GM19463 (cell line): ENCODE data around the gene CRTC3.
A peak's percentile ranks its signal among the peaks of the same experiment; 100 is the strongest.
"Not testable (repeated sequence)": the region's sequence is repeated elsewhere in the genome, so short reads cannot be mapped to it uniquely, and the experiment has no call there.

Experiments used
- ATAC-seq: cut with Tn5 transposase; IDR thresholded peaks from one replicate; pipeline ENCODE4 v1.9.1; 2021; ENCODE audit warnings: mild to moderate bottlenecking, moderate library complexity; ENCODE audit not compliant: unreplicated experiment

Gene CRTC3, protein sequence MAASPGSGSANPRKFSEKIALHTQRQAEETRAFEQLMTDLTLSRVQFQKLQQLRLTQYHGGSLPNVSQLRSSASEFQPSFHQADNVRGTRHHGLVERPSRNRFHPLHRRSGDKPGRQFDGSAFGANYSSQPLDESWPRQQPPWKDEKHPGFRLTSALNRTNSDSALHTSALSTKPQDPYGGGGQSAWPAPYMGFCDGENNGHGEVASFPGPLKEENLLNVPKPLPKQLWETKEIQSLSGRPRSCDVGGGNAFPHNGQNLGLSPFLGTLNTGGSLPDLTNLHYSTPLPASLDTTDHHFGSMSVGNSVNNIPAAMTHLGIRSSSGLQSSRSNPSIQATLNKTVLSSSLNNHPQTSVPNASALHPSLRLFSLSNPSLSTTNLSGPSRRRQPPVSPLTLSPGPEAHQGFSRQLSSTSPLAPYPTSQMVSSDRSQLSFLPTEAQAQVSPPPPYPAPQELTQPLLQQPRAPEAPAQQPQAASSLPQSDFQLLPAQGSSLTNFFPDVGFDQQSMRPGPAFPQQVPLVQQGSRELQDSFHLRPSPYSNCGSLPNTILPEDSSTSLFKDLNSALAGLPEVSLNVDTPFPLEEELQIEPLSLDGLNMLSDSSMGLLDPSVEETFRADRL

DNA sequence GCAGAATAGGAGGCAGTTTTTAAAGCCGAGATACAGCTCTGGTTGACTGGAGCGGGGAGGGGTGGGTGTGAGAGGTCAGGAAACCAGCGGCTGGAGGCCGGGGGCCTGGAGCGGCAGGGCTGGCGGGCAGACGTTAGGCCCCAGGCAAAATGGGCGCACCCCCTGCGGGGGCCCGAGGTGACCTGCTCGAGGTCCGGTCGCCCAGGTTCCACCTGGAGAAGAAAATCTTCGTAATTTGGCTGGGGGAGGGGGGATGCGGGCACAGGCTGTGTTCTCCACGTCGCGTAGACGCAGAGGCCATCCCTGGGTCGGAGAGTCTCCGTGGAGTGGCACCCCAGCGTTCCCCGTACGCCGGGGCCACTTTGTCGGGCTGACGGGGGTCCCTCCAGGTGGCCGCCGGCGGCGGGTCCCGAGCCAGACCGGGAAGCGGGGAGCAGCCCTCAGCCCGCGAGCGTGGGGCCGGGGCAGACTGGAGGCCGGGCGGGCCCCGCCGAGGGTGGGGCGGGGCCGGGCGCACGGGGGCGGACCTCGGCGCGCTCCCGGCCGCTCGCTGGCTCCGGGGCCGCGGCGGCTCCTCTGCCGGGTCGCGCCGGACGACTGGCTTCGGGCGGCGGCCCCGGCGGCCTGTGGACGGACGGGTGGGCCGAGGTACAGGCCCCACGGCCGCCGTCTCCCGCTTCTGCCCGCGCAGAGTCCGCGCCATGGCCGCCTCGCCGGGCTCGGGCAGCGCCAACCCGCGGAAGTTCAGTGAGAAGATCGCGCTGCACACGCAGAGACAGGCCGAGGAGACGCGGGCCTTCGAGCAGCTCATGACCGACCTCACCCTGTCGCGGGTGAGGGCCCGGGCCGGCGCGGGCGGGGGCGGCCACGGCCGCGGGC, at the start of gene CRTC3:
Gene CRTC3, plus strand, starts transcription at position 553 of the 879 bp plus-strand sequence. Its CDS starts 149 bp downstream, at position 702.
- ATAC-seq = peak; percentile 74

DNA sequence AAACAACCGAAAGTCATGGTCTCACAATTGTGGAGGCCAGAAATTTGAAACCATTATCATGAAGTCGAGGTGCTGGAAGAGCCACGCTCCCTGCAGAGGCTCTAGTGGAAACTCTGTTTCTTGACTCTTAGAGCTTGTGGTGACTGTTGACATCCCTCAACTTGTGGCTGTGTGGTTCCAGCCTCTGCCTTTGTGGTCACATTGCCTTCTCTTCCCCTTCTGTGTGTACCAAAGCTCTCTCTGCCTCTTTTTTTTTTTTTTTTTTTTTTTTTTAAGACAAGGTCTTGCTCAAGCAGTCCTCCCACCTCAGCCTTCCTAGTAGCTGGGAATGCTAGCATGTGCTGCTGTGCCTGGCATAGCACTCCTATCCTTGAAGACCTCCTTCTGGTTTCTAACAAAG, 48.7 kb upstream of the CRTC3 start:
- ATAC-seq = no peak

DNA sequence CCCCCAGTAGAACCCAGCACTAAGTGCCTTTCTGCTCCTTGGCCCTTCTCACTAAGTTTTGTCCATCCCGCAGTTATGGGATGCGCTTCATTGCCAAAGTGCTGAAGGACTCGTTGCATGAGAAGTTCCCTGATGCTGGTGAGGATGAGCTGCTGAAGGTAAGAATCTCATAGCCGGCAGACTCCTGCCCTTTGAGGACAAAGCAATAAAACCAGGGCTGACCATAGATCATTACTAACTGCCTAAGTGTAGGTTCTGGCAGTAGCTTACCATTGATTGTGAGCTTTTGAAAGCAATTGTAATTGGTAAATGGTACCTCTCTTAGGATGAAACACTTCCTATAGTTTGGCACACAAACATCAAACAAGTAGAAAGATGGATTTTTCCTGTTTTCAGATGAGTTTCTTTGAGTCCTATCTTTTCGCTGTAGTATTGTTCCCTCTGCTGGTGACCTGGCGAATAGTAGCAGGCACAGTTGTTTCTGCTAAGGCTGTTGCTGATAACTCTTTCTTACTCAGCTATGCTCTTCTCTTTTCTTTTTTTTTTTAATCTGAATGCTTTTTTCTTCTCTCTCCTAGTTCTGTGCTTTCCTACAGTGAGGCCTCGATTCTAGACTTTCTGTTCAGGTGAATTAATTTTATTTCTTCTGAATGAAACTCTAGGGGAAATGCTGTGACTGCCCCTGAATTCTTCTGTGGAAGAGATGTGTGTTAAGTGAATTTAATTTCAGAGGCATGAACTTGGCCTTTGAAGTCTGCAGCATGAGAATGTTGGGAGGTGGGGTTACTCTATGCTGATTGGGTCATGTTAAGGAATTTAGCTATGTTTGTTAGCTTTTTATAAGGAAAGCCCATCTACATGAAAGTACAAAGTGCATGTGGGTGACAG, 47.4 kb upstream of the CRTC3 start:
- no peak for ATAC-seq

DNA sequence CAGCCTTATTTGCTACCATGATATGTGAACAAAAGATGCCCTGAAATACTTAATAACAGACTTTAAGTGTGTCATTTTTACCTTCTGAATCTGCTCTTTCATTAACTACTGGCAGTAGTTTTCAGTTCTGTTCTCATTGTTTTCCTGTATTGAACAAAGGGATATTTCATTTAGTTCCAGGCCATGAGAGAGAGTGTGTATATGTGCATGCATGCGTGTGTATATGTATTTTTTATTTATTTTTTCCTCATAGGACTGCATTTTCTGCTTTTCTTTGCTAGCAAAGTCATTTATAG, 46.8 kb upstream of the CRTC3 start:
- no peak for ATAC-seq

DNA sequence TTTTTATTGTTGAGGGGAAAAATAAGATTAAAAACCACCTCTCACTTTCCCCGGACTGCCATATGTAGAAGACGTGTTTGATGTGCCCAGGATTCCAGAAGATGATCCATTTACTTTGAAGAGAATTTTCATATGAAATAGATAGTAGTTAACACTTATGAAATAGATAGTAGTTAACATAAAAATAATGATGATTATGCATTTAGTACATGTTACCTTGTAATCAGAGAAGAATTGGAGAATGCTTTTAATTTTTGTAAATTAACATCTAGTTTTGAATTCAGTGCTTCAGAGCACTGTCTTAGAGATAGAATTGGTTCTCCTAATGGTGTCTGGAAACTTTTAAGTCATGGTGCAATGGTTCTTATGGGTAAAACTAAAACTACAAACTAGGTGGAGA, 46.1 kb upstream of the CRTC3 start:
- ATAC-seq = no peak

DNA sequence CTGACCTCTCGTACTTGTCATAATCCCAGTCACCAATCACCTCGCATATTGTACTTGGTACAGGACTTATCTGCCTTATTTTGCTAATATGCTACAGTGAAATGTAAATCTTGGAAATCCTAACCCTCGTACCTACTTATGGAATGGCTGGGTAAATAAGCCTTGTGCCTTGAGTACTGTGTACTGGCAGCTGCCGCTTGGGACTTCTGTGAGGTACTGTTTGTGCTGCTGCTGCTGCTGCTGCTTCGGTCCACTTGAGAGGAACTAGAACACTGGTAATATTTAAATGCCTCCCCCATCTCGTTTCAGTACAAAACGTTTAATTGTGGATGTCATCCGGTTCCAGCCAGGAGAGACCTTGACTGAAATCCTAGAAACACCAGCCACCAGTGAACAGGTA, 42.5 kb upstream of the CRTC3 start:
- no peak for ATAC-seq

DNA sequence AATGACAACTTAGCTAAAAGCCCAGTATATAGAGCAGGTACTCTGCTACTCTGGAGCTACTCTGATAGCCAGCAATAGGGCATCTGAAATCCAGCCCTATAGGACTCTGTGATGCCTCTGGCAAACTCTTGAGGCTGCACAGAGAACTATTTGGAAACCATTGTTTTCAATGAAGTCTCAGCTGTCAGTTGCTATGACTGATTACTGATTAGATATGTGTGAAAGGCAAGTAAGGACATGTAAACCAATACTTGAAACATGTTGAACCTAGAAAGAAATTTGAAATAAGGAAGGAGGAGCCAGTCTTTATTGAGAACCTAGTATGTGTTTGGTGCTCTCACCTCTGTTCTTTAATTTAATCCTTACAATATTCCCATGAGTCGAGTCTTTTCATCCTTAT, 40.2 kb upstream of the CRTC3 start:
- ATAC-seq = no peak

DNA sequence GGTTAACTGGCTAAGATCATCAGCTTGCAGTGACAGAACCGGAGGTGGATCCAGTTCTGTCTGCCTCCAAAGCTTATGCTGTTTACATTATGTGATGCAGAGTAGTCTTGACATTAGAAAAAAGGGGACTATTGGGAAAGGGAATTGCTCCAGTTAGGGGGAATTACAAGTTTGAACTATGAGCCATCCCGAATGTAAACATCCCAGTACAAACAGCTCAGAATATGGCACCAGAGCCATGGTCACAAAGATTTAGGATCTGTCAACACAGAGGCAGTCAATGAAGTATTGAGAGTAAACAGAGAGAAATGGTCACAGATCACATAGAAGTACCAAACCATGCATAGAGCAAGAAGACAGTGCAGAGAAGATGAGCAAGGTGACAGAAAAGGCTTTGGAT, 39.8 kb upstream of the CRTC3 start:
- no peak for ATAC-seq

DNA sequence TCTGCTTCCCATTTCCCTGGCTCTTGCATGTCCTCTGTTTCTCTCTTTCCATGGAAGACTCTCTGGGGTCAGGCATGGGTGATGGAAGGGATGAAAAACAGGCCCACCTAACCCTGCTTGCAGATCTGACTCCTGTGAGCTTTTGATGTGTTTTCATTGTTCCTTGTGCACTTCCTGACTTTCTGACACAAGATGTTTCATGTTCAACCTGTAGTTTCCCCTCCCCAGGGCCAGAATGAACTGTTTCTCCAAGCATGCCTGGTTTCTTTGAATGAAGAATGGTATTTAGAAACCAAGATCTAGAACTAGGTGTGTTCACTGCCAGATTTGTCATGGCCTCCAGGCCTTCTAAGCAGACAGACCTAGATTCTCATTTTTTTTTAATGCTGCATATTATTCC, 36.1 kb upstream of the CRTC3 start:
- no peak for ATAC-seq

DNA sequence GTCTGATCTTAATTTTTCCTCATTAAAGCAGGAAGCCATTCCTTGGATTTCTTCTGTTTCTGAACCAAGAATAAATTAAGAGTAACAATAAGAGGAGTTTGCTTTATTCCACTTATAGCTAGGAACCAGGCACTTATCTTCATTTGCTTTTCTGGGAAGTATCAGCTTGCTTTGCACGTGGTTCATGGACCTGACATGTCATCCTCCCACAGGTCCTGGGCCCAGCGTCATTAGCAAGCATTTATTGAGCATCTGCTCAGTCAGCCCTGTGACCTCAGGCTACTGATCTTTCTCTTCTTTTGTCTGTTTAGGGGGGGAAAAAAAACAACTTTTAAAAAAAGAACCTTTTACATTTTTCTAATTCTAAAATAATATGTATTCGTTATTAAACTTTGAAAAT, 34.7 kb upstream of the CRTC3 start:
- no peak for ATAC-seq

DNA sequence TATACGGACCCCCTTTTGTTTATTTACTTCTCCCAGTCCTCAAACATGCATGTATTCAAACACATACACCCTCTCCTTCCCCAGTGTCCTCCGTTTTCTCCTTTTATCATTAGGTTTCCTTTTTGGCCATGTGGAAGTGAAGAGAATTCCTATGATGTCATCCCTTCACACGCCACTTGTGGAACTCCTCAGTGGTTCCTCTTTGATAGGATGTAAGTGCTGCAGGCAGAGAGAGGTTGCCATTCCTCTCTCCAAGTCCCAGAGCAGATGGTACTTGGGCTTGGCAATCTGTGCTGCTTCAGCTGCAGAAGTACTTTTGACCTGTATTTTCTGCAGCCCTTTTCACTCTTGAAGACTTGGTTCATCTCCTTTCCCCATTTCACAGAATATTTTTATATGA, 32.9 kb upstream of the CRTC3 start:
- no peak for ATAC-seq

DNA sequence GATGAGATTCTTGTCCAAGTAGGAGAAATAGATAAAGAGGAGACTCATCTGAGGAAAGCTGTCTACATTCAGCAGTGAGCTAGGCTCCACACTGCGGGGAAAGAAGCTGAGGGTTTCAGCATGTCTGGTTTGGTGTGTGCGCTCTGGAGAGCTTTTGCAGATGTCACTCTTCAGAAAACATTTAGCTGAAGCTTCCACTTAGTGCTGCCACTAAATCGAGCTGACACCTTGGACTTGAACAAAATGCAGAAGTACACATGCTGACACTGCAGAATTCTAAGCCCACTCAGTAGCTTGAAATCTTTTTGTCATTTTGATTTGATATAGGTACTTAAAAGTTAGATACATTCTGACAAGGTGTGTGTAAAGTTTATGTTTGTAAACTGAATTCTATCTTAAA, 32.3 kb upstream of the CRTC3 start:
- no peak for ATAC-seq

DNA sequence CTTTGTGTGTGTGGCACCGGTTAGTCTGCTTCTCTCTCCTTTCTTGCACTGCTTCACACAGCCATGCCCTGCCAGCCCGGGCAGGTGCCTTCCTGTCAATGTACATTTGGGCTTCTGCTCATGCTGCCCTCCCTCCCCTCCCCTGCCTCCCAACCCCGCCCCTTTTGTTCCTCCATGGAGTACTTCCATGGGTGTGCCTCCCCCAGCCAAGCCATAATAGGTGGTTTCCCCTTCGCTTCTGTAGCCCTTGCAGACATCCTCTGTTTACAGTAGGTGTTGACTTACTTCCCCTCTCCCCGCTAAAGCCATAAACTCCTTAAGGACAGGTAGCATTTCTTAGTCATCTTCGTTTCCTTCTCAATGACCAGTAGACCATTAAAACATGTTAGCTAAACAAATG, 31.8 kb upstream of the CRTC3 start:
- no peak for ATAC-seq

DNA sequence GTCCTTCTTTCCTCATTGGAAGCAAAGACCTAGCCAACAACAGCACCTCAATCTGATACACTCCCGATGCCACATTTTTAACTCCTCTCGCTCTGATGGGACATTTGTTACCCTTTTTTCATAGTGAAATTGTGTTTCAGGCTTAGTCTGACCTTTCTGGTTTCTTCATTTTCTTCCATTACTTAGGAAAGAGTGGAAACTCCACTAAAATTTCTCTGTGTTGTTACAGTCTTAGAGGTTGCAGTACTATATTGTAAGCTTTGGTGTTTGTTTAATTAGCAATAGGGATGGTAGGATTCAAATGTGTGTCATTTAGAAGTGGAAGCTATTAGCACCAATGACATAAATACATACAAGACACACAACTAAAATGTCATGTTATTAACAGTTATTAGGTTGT, 29.6 kb upstream of the CRTC3 start:
- no peak for ATAC-seq

DNA sequence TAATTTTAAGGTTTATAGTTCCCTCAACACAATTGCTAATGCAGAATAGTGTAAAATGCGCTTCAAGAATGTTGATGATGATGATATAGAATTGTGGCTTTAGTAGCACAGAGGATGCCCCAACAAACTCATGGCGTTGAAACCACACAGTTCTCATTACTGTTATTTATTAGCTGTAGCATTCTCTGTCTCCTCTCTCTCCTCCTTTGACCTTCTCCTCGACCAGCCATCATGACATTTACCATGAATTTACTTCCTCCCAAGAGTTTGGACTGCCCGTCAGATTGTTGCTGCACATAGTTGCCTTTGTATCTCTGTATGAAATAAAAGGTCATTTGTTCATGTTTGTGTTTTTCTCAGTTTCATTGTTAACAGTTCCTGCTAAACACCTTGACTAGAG, 27.8 kb upstream of the CRTC3 start:
- no peak for ATAC-seq

DNA sequence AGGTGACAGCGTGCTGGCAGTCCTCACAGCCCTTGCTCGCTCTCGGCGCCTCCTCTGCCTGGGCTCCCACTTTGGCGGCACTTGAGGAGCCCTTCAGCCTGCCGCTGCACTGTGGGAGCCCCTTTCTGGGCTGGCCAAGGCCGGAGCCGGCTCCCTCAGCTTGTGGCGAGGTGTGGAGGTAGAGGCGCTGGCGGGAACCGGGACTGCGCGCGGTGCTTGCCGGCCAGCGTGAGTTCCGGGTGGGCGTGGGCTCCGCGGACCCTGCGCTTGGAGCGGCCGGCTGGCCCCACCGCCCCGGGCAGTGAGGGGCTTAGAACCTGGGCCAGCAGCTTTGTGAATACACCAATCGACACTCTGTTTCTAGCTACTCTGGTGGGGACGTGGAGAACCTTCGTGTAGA, 18.9 kb upstream of the CRTC3 start:
- not testable (repeated sequence) for ATAC-seq

DNA sequence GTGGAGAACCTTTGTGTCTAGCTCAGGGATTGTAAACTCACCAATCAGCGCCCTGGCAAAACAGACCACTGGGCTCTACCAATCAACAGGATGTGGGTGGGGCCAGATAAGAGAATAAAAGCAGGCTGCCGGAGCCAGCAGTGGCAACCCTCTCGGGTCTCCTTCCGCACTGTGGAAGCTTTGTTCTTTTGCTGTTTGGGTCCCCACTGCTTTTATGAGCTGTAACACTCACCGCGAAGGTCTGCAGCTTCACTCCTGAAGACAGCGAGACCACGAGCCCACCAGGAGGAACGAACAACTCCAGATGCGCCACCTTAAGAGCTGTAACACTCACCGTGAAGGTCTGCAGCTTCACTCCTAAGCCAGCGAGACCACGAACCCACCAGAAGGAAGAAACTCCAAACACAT, 18.5 kb upstream of the CRTC3 start:
- ATAC-seq = not testable (repeated sequence)

DNA sequence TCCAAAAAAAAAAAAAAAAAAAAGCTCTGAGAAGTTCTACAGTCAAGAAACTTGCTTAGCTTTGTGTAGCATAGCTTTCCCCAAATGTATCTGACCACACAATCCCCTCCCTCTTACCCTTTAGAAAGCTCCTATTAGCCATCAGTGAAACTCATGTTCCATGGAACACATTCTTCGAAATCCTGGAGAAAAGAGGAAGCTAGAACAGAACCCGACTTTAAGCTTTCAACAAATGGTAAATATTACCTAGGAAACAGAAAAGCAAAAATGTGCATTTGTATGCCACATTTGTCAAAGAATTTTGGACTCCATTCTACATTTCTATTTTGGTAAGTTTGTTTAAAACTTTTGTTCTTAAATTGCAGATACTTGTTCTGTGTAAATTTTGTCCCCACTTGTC, 17.4 kb upstream of the CRTC3 start:
- no peak for ATAC-seq

DNA sequence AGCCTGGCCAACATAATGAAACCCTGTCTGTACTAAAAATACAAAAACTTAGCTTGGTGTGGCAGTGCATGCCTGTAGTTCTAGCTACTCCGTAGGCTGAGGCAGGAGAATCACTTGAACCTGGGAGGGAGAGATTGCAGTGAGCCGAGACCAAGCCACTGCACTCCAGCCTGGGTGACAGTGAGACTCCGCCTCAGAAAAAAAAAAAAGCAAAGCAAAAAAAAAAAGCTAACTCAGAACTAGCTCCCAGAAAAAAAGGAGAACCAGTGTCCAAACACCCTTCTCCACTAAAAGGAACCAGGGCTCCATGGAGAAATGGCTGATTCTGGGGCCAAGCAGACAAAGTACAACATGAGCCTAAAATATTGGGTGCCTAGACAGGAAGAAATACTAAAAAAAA, 16.7 kb upstream of the CRTC3 start:
- no peak for ATAC-seq

DNA sequence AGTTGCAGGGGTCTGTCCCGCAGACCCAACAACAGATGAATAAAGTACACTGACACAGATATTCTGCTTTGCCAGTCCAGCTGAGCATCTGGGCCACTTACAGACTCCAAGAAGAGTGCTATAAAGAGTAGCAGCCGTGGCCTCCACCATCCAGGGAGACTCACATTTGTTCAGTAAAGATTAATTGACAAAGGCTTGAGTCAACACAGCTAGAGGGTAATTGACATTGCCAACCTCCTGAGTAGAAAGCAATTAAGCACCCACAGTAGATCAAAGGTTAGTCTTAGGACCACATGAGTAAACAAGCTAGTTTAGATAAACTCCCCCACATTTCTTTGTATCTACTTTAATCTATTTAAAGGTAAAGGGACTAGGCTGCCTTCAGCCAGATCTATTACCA, 16.3 kb upstream of the CRTC3 start:
- no peak for ATAC-seq

DNA sequence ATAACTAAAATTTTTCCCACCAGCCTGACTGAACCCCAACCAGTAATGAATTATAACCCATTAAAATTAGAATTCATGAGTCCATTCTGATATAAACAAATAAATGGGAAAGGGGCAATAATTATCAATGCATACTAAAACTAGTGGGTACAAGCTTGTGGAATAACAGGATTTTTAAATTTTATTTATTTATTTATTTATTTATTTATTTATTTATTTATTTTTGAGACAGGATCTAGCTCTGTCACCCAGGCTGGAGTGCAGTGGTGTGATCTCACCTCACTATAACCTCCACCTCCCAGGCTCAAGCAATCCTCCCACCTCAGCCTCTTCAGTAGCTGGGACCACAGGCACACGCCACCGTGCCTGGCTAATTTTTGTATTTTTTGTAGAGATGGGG, 15.8 kb upstream of the CRTC3 start:
- not testable (repeated sequence) for ATAC-seq
